HG02623 (cell line): ENCODE measurements around the gene NAV2.

Experiments used
- ATAC-seq: cut with Tn5 transposase; IDR thresholded peaks from one replicate; pipeline ENCODE4 v1.9.1; 2021; ENCODE audit warnings: moderate library complexity; ENCODE audit not compliant: unreplicated experiment

The NAV2 gene

GRCh38 chr11:20097319-20098221, 384.9 kb downstream of the NAV2 start:
- no peak for ATAC-seq

- no peak for ATAC-seq
These were observed 386.9 kb downstream of the NAV2 start for GRCh38 chr11:20099527-20099926.

- ATAC-seq, result no peak
These were observed 389.8 kb downstream of the NAV2 start for GRCh38 chr11:20102397-20102796.

- no peak for ATAC-seq
These were observed 390.6 kb downstream of the NAV2 start for GRCh38 chr11:20103281-20103680.

GRCh38 chr11:20105427-20105826, 392.8 kb downstream of the NAV2 start:
- no peak for ATAC-seq

GRCh38 chr11:20109731-20110445, 397.3 kb downstream of the NAV2 start:
- ATAC-seq, result no peak

GRCh38 chr11:20110908-20111669, 398.5 kb downstream of the NAV2 start:
- ATAC-seq, result no peak

- no peak for ATAC-seq
These were observed 399.2 kb downstream of the NAV2 start for GRCh38 chr11:20111871-20112270.

GRCh38 chr11:20112291-20113148, 399.9 kb downstream of the NAV2 start:
- ATAC-seq, result no peak

- ATAC-seq, result no peak
These were observed 400.5 kb downstream of the NAV2 start for GRCh38 chr11:20113149-20113438.

- ATAC-seq, result no peak
These were observed 402.0 kb downstream of the NAV2 start for GRCh38 chr11:20114588-20114987.

- no peak for ATAC-seq
These were observed 404.2 kb downstream of the NAV2 start for GRCh38 chr11:20116825-20117224.

- no peak for ATAC-seq
These were observed 404.7 kb downstream of the NAV2 start for GRCh38 chr11:20117291-20117690.

- no peak for ATAC-seq
These were observed 405.6 kb downstream of the NAV2 start for GRCh38 chr11:20118209-20118608.

GRCh38 chr11:20119315-20119714, 406.7 kb downstream of the NAV2 start:
- ATAC-seq, result no peak

GRCh38 chr11:20120134-20120925, 407.7 kb downstream of the NAV2 start:
- ATAC-seq, result no peak

GRCh38 chr11:20122131-20122530, 409.5 kb downstream of the NAV2 start:
- no peak for ATAC-seq

- no peak for ATAC-seq
These were observed 413.3 kb downstream of the NAV2 start for GRCh38 chr11:20125927-20126326.

GRCh38 chr11:20126724-20127123, 414.1 kb downstream of the NAV2 start:
- no peak for ATAC-seq
